GM21447 (cell line): Measurements from ENCODE around the gene NR6A1.
"Not testable (repeated sequence)": the region's sequence is repeated elsewhere in the genome, so short reads cannot be mapped to it uniquely, and the experiment has no call there.

ENCODE experiments used
- ATAC-seq: cut with Tn5 transposase; IDR thresholded peaks from one replicate; pipeline ENCODE4 v1.9.1; 2021; ENCODE audit not compliant: unreplicated experiment

NR6A1 gene

DNA sequence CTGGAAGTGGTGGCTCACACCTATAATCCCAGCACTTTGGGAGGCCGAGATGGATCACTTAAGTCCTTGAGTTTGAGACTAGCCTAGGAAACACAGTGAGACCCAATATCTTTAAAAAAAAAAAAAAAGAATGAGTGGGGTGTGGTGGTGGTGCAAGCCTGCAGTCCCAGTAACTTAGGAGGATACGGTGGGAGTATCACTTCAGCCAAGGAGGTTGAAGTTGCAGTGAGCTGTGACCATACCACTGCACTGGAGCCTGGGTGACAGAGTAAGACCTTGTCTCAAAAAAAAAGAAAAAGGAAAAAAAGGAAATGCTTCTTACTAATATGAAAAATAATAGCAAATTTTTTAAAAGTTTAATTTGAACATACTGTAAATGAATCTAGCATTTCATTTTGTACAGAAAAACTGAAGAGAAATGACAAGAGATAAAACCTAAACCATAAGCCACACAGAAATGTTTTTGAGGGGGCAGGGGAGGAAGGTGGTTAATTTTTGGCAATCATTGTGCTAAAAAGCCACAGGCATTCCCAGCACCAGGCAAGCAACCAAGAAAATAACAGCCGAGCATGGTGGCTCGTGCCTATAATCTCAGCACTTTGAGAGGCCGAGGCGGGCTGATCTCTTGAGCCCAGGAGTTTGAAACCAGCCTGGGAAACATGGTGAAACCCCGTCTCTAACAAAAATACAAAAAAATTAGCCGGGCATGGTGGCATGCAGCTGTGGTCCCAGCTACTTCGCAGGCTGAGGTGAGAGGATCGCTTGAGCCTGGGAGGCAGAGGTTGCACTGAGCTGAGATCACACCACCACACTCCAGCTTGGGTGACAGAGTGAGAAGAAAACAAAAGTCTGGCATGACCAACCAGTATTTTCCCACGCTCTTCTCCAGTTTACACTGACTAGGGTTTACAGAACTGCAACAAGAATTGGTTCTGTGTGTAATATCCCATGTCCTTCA lies 149.5 kb downstream of the NR6A1 start:
- ATAC-seq, result peak; percentile 49

DNA sequence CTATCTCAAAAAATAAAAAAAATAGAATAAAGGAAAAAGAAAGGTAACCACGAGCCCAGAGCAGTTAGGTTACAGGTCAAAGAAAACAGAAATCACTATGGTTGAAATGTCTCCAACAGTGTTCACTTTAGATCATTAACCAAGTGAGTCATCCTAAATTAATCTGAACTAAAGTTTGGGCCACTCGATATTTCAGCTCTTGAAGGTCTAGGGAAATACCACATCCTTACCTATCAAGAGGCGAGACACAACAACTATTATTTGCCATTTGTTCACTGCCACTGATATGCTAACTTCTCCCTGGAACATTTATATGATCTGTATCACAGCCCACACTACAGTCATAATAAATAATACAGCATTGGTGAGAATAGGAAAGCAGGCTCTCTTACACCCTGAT lies 152.6 kb downstream of the NR6A1 start:
- ATAC-seq, result no peak

DNA sequence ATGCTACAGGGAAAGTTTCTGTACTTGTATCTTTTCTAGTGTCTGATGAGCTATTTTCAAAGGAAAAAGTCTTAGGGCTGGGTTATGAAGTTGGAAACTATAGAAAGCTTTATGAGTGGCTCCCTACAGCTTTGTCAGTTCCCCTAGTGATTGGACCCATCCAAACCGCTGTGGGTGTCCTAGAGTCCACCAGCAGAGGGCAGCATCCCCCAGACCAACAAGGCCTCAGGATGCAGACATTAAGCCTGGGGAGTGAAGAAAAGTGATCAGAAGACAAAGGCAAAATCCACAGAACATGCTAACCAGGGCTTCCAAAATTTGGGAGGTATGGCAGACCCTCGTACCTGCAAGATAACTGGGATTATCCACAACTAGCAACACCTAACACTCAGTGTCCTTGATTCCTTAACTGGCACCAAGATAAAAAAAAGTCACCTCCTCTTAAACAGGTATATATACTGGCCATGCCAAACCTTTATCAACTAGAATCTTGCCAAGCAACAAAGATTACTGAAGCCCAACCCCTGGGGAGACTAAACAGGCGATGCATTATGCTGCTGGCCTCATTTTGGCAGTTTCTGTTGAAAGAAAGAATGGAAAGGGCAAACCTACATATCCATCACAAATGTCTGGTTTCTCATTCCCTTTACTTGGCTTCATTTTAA lies 153.5 kb downstream of the NR6A1 start:
- ATAC-seq, result no peak

DNA sequence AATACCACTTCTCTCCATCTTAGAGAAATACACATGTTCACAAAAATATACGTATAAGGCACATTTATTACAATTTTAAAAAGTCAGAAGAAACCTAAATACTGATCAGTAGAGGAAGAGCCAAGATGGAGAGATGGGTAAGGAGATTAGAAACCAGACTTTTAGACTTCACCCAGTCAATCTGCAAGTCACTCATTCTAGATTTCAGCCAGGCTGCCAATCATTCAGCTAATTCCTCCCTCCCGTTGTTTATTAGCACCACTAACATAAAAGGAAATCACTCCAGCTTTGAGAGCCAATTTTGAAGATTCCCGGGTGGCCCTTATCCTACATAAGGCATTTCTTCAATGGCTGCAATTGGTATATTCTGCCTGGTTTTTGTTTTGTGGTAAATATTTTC lies 154.2 kb downstream of the NR6A1 start:
- no peak for ATAC-seq

DNA sequence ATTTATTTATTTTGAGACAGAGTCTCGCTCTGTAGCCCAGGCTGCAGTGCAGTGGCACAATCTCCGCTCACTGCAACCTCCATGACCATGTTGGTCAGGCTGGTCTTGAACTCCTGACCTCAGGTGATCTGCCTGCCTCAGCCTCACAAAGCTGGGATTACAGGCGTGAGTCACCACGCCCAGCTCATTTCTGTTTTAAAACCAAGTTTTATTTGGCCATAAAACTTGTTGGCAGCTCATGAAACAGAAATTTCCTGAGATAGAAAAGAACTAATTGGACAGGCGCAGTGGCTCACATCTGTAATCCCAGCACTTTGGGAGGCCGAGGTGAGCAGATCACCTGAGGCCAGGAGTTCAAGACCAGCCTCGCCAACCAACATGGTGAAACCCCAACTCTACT lies 155.3 kb downstream of the NR6A1 start:
- ATAC-seq, result not testable (repeated sequence)

DNA sequence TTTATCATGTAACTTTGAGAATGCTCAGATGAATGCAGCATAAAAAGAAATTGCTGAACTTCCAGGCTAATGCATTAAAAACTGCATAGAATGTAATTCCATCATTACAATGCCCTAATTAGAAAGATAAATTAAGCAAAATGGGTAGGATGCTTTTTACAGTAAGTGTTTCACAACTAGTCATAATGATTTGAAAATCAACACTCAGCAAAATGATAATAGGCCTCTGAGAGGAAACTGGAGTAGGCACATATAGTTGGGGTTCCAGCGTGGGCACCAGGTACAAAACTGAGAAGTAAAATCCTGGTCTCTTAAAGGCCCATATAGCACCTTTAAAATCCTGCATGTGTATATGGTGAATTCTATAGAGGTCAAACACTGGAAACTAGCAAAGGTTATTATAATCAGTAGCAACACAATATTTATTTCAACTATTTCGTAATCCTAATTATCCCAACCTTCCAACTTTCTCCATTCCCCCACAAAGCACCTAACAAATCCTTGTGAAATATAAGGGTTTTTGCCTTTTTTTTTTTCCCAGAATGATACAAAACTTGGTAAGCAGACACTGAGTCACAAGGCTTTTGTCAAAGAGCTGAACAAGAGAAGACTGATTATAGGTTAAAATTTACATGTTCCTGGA lies 155.9 kb downstream of the NR6A1 start:
- no peak for ATAC-seq

DNA sequence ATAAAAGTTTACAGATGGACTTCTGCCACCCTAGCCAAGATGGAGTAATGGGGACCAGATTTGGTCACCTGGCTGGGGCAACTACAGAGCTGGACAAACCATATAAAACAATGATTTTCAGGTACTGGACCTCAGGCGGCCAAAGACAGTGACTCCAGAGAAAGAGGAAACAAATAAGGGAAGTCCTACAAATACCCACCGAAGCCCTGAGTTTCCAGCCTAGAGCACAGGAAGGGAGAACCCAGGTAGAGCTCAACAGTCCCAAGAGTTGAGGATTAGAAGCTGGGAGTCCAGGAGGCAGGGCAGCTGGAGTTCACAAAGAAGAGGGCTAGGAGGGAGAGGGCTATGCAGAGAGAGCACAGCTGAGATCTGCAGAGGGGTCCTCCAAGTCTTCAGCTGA lies 157.3 kb downstream of the NR6A1 start:
- no peak for ATAC-seq

DNA sequence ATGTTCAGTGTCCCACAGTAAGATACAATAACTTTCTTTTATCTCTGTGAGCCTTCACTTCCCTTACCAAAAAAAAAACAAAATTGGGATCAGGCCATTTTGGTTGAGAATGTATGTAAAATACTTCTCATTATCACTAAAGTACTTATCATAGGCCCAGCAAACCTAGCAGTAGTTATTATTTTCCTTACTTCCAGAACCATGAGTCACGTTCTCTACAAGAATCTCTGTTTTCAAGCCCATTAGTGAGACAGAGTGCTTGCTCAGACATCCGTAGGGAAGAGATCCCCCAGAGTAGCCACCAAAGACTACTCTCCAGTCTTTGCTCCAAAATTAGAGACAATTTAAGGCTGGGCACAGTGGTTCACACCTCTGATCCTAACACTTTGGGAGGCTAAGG lies 160.0 kb downstream of the NR6A1 start:
- no peak for ATAC-seq

DNA sequence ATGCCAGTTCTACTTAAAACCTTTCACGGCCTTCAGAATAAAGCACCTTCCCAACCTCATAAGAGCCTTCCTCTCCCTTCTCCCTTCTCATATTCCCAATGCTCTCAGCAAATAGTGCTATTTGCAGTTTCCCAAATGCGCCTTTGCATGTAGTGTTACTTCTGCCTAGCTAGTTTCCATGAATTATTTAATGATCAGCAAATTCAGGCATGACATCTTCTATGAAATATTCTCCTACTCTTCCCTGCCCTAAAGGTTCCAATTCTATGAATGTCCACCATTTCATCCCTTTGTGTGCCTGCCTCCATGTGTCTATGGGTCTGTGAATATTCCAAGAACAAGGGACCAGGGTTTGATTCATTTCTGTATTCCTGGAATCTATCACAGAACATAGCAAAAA lies 165.1 kb downstream of the NR6A1 start:
- no peak for ATAC-seq

DNA sequence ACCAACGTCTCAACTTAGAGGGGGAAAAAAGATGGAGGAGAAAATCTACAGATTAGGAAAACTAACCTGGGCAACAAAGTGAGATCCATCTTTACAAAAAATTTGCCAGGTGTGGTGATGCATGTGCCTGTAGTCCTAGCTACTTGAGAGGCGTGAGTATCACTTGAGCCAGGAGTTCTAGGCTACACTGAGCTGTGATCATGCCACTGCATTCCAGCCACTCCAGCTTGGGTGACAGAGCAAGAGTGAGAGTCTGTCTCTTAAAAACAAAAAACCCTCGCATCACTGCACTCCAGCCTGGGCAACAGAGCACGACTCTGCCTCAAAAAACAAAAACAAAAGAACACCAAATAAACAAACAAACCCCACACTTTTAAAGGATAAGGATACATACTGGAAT lies 165.9 kb downstream of the NR6A1 start:
- no peak for ATAC-seq

DNA sequence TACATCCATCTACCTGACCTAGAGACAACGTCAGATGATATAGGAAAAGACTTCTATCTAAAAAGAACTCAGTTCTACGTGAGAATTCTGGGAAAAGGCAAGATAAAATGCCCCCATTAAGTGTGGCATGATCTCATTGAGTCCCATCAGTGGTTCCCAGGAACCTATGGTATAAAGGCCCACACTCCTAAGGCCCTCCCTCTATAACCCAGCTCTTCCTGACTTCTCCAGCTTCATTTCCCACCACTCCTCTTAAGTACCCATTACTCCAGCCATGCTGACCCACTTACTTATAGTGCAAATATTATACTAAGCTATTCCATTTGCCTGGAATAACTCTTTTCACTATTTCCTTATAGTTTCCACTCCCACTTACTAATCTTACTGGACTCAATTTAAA lies 168.5 kb downstream of the NR6A1 start:
- no peak for ATAC-seq

DNA sequence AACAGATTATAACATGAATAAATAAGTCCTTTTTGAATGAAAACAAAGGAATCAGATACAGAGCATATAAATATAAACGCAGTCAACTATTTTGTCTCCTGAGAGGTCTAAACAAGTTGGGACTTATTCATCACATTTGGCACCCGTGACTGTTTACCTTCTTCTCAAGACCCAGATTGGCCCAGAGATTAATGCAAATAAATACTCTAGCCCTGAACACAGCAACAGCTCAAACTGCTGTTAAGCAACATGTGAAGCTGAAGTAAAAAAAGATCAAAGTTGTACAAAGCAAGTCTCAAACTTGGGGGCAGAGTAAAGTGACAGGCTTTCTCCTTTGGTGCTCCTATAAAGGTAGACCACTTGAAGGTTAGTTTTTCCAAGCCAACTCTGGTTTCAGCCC lies 168.9 kb downstream of the NR6A1 start:
- ATAC-seq, result no peak

DNA sequence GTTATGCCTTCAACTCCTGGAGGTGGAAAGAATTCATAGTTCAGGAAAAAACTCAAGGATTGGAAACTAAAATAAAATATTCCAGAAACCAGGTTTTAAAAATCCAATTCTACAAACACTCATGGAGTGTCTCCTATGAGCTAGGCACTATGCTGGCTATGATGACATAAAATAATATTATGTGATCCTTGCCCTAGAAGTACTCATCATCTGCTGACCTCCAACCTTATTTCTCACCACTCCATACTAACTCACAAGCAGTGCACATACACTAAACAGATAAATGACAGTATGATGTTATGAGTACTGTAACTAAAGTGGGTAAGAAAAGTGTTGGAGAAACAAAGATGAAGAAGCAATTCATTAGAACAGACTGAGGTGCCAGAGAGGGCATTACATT lies 170.7 kb downstream of the NR6A1 start:
- no peak for ATAC-seq

DNA sequence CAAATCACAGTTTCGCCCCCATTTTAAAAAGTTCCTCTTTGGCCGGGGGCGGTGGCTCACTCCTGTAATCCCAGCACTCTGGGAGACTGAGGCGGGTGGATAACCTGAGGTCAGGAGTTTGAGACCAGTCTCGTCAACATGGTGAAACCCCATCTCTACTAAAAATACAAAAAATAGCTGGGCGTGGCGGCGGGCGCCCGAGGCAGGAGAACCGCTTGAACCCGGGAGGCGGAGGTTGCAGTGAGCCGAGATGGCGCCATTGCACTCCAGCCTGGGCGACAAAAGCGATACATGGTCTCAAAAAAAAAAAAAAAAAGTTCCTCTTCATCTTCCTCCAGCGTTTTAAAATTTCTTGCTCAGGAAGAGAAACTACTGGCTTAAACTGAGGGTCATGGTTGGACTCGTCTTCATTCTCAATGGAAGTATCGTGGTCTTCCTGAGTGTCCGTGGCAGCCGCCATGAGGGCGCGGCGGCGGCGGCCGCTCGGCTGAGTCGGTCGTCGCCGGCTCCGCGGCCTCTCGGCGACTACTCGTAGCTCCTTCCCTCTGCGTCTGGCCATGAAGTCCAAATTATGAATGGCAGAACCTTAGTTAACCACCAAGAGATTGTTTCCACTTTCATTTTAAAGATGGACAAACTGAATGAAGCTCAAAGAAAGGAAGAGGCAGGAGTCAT lies 171.9 kb downstream of the NR6A1 start:
- ATAC-seq, result no peak

DNA sequence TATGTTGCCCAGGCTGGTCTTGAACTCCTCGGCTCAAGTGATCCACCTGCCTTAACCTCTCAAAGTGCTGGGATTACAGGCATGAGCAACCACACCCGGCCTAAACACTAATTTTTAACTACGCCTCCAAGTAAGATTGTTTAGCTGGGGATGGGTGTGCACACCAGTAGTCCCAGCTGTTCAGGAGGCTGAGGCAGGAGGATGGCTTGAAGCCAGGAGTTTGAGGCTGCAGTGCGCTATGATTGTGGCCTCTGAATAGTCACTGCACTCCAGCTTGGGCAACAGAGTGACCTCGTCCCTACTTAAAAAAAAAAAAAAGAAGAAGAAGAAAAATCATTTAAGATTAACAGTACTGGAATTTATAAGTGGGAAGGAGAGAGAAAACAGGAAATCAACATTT lies 173.1 kb downstream of the NR6A1 start:
- ATAC-seq, result no peak

DNA sequence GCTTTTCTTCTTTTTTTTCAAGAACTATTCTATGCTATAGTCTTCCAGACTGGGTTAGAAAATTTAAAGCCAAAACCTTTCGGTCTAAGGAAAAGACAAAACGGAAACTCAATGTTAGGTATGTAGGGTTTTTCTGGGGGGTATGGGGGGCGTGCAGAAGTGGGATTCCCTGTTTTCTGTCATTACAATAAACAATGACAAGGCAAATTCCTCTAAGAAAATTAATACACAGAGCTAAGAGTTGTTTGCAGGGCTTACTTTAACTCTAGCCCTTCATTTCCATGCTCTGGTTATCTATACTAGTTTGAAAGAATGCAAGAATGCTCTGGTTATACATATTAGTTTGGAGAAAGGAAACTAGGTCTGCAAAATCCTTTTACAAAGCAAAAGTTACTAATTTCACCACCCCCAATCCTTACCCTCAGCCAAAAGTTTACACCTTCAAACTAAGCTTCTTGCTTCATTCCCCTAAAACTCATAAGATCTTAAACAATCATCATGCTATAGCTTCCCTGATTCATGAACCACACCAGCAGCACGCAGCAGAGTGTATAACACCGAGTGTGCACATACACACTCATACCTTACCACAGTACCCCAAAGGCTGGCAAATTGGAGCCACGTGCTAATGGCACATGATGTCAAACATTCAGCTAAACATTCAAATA lies 174.8 kb downstream of the NR6A1 start:
- ATAC-seq, result no peak

DNA sequence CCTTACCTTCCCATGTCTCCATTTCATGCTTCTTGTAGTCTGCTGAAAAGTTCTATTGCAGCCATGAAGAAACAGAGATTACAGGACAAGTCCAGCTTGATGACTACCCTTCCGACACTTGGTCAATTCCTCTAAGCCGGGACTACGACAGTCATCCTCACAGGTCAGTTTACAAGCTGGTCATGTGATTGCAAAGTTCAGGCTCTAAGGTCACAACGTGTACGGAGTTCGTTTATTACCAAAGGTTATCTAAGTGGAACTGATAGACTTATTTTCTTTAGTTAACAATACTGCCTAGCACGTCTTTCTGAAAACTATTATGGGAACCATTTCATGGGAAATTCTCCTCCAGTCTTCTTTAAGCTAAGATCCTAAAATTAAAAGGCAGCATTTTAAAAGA lies 175.4 kb downstream of the NR6A1 start:
- ATAC-seq, result no peak

DNA sequence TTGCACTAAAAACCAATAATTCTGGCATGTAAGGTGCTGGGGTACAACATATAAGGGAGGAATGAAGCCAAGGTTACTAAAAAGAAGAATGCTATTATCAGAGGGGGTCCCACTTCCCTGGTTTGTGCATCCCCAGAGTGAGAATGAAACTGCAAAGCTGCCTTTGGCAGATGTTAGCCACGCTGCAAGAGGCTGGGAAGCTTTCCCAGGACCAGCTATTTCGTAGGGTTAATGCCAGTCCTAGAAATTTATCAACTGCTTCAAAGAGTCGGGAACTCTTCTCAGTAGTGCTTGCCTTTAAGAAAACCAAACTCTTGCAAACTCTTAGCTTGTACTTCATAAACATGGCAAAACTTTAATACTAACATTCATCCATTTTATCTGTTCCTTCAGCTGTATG lies 176.4 kb downstream of the NR6A1 start:
- no peak for ATAC-seq

DNA sequence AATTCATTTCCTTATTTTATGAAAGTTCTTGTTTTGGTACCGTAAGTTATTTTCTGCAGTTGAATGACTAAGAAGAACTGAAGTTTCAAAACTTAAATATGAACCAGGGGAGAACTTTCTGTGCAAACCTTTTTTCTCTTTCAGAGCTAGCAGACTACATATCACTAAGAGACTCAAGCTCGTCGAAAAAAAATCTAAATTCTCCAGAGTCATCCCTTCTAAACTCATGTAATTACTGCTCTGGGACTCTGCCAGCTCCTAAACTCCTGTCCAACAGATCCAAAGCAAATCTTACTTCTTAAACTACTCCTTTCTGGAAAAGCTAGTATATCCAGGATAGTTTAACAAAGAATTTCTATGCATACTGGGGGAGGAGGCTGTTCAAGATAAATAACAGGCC lies 176.9 kb downstream of the NR6A1 start:
- ATAC-seq, result no peak

DNA sequence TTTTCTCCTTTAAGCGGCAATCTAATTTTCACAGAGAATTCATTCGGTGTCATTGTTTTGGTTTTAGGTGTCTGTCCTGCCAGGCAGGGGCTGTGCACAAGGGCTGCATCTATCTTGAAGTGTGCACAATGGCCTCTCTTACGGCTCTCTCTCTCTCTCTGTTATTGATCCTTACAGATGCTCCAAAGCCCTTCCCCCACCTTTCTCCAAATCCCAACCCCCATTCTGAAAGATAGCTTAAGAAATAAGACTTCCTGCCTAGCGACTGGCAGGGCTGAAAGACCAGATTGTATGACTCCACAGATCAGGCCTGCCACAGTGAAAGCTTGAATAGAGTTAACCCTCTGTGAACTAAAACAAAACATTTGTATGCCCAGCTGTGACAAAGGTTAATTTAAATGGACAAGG lies 177.5 kb downstream of the NR6A1 start:
- ATAC-seq, result no peak

DNA sequence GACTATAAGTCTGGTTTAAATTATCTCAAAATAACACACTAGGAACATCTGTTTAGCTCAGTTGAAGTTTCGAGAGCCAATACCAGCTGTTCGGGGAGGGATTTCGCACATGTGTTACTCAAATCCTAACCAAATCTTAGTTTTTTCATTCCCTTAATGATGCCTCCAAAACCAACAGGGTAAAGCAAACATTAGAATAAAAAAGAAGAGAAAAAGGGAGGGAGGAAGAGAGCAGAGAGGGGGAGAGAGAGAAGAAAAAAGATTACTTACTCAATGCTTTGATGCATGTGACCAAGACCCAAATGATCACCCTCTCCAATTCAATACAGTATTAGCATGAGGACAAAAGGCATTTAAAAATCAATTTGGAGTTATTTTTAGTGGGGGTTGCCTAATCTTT lies 177.9 kb downstream of the NR6A1 start:
- ATAC-seq, result no peak
